ACHN (cell line): Measurements from ENCODE around the gene CHST2.
"Not testable (repeated sequence)": the region's sequence is repeated elsewhere in the genome, so short reads cannot be mapped to it uniquely, and the experiment has no call there.

Experiments used
- DNase-seq: peaks from one replicate; pipeline ENCODE4 v3.0.0-alpha.2; 2015
- in situ Hi-C: cut with HindIII; loops from 2 replicates; pipeline ENCODE4 v1.10.0; 2017; ENCODE audit warnings: low sequenced_read_pairs, low pct_ligation_motif_present, low pct_unique_long_range_greater_than_20kb

Gene CHST2, protein sequence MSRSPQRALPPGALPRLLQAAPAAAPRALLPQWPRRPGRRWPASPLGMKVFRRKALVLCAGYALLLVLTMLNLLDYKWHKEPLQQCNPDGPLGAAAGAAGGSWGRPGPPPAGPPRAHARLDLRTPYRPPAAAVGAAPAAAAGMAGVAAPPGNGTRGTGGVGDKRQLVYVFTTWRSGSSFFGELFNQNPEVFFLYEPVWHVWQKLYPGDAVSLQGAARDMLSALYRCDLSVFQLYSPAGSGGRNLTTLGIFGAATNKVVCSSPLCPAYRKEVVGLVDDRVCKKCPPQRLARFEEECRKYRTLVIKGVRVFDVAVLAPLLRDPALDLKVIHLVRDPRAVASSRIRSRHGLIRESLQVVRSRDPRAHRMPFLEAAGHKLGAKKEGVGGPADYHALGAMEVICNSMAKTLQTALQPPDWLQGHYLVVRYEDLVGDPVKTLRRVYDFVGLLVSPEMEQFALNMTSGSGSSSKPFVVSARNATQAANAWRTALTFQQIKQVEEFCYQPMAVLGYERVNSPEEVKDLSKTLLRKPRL

DNA sequence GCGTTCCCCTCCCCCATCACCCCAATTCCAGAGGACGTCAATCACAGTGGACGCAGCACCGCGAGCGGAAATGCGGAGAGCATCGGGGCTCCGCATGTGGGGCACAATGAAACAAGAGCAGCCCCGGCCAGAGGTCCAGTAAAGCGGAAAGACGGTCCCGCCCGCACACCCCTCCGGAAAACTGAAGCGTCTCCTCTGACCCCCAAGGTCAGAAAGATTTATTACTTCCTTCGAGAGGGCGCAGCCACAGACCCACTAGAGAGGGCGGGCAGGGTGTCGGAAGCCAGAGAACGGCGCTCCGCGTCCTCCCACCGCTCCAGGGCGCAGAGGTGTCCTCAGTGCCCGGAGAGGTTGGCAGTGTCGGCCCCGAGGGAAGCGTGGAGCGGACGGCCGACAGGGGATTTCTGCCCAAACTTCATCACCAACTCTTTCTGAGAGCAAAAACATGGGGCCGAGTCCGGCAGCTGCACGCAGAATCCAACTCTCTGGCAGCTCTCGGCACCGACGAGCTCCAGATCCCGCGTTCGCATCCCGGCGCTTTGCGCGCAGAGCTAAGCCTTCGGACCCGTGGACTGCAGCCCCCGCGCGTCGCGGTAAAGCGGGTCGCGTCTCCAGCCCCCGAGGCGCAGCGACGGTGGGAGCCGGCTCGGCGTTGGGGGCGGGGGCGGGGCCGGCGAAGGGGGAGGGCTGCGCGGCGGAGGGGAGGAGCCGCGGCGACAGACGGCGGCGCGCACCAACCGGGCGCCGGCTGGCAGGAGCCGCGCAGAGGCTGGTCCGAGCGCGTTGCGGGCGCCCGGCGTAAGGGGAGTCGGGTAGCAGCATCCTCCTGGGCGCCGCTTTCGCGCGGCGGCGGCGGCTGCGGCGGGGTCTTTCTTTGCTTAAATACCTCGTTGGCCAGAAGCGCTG is at the start of gene CHST2:
CHST2 (plus strand) TSS at position 763 of the 906 bp plus-strand sequence. CDS start 1,046 bp downstream, outside the sequence.
- in situ Hi-C loops, result no loop called here
- DNase-seq, result peak; percentile 57

DNA sequence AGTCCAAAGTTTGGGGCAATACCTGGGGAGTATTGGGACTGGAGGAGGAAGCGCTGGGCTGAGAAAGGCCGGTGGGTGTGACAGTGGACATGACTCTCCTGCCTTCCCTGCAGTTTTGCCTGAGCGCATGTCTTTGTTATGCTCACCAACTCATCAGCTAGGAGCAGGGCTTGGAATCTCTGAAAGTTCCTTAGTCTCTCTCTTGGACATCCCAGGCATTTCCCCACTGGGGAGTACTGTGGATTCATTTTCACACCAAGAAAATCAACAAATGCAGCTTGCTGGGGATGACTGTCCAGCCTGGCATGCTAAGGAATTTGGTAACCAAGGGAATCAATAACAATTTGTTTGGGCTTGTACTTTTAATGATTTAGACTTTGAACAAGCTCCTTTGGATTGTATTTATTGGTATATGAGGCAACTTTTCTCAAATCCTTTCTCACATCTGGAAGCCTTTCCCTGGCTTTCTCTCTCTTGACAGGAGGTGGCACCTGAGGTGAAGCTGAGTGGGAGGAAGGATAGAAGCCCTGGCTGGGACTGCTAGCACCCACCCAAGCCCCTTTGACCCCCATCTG is 48.5 kb upstream of the CHST2 start:
- no peak for DNase-seq
- in situ Hi-C loops, result no loop called here

DNA sequence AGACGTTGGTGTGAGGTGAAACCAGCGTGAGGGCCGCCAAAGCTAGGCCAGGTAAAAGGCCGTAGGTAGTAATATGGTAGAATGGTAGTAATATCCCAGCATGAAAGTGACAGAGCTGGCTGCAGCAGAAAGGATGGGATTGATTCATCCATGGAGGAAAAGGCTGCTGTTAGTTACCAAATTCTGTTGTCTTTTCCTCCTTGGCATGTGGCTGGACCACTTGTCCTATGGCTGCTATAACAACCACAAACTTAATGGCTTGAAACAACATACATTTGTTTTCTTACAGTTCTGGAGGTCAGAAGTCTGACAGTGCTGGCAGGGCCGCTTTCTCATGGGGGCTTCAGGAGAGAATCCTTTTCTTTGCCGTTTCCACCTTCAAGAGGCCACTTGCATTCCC is 47.8 kb upstream of the CHST2 start:
- no peak for DNase-seq
- in situ Hi-C loops, result no loop called here

DNA sequence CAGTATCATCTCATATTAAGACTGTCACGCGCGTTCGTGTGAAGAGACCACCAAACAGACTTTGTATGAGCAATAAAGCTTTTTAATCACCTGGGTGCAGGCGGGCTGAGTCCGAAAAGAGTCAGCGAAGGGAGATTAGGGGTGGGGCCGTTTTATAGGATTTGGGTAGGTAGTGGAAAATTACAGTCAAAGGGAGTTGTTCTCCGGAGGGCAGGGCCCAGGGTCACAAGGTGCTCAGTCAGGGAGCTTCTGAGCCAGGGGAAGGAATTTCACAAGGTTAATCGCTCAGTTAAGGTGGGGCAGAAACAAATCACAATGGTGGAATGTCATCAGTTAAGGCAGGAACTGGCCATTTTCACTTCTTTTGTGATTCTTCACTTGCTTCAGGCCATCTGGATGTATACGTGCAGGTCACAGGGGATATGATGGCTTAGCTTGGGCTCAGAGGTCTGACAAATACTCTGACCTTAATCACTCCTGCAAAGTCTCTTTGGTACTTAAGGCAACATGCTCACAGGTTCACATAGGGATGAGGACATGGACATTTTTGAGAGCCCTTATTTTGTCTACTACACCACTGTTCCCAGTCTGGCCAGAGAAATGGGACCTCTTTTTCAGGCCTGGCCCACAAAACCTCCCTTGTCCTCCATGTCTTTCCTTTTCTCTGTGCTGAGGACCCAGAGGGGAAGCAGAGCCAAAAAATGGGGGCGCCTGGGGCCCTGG is 47.1 kb upstream of the CHST2 start:
- in situ Hi-C loops, DNase-seq: not testable (repeated sequence)

DNA sequence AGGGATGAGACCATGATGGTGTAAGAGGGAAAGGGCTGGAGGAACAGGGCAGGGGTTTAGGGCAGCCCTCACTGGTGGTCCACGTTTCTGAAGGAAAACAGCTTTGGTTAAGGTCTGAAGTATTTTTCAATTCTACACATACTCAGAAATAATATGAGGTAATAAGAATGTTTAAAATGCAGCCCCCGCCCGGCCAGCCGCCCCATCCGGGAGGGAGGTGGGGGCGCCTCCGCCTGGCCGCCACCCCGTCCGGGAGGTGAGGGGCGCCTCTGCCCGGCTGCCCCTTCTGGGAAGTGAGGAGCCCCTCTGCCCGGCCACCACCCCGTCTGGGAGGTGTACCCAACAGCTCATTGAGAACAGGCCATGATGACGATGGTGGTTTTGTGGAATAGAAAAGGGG is 46.0 kb upstream of the CHST2 start:
- in situ Hi-C loops, DNase-seq: not testable (repeated sequence)

DNA sequence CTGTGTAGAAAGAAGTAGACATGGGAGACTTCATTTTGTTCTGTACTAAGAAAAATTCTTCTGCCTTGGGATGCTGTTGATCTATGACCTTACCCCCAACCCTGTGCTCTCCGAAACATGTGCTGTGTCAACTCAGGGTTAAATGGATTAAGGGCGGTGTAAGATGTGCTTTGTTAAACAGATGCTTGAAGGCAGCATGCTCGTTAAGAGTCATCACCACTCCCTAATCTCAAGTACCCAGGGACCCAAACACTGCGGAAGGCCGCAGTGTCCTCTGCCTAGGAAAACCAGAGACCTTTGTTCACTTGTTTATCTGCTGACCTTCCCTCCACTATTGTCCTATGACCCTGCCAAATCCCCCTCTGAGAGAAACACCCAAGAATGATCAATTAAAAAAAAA is 45.6 kb upstream of the CHST2 start:
- in situ Hi-C loops, DNase-seq: not testable (repeated sequence)

DNA sequence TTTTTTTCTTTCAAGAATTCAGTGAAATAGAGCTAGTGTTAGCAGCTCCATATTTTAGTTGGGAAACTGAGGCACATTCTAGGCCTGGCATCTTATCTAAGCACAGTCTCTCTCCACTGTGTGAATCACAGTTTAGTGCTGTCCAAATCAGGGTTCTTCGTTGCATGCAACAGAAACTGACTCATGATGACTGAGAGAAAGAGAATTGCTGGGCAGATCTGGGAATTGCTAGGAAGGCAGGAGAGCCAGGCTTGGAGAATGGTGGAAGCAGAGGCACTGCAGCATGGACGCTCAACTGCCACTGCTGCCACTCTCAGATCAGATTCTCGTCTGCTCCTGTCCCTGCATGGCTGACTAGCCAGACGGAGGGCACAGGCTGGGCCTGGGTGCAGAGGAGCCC is 40.7 kb upstream of the CHST2 start:
- peak; percentile 8 for DNase-seq
- in situ Hi-C loops, result no loop called here

DNA sequence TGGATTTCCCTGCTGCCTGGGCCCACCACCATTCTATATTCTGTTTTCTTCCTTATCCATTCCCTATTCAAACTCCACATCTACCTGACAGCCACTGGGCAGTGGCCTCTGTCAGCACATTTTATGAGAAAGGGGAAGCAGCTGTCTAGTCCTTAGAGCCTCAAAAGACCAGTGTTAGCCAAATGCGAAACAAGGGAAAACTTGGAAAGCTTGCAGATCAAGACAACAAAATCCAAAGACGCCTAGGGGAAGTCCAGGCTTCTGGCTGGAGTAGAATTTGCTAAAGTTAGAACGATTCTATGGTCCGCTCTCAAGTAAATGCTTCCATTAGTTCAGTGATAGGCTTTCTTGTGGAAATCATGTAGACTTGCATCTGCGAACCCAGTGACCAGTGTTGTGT is 39.4 kb upstream of the CHST2 start:
- in situ Hi-C loops, result no loop called here
- no peak for DNase-seq

DNA sequence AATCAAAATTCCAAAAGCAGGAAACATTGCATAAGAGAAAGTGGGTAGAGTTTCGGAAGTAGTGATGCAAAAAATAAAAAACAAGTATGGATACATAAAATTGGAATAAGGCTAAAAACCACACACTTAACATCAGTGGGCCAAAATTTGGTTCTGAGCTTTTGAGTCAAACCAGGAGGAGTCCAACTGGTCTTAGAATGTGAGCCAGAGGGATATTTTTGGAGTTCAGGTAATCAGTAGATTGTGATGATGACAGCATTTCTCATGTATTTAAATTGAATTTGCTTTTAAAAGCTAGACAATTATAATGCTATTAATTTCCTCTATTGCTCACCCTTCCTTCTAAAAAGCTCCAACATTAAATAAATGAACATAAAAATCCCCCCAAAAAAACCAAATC is 38.2 kb upstream of the CHST2 start:
- DNase-seq, result no peak
- in situ Hi-C loops, result no loop called here

DNA sequence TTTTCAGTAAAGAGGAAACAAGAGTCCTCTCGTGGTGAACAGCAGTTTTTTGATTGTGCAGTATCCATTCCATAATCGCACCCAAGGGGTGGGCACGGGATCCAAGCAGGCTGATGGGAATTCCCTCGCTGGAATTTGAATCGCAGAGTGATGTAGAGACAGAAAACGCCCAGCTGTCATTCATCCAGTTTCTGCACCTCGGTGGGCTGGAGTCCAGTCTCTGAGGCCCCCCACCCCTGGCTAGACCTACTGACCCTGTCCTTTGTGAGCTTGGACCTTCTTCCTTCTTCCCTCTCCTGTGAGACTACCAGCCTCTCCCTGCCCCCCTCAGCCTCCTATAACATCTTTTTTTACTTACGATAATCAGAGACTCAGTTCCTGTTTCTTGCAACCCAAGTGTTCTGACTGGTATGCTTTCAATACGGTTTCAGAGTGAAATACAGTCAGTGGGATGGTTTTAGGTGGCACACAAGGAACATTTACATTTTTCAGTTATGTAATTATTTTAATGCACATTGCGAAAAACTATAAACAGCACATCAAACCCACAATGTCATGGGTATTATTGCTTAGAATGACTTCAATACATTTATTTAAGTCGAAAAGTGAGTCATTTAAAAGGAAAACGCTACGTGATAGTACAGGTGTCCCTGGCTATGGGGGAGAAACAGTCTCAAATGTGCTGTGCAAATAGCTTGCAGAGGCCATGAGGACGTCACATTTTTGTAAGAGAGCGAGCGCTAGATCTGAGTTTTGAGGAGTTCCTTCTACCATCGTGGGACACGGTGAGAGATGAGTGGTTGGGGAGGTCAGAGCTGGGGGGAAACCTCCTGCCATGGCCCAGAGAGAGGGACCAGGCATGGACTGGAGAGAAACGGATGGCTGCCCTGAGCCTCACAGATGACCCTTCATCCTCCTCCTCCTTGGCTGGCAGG is 37.5 kb upstream of the CHST2 start:
- DNase-seq, result no peak
- in situ Hi-C loops, result no loop called here

DNA sequence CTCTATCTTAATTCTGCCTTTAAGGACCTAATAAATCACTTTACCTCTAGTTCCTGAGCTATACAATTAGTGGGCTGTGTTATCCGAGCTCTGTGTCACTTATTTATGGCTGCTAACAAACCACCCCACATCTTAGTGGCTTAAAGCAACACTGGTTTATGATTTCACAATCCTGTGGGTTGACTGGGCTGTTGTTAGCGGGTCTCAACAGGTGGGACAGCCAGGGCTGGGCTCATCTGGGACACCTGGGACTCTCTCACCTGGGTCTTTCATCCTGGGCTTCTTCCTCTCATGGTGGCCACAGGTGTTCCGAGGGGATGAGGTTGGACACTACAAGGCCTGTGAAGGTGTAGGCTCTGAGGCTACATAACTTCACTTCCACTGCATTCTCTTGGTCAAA is 35.8 kb upstream of the CHST2 start:
- in situ Hi-C loops, result no loop called here
- DNase-seq, result no peak

DNA sequence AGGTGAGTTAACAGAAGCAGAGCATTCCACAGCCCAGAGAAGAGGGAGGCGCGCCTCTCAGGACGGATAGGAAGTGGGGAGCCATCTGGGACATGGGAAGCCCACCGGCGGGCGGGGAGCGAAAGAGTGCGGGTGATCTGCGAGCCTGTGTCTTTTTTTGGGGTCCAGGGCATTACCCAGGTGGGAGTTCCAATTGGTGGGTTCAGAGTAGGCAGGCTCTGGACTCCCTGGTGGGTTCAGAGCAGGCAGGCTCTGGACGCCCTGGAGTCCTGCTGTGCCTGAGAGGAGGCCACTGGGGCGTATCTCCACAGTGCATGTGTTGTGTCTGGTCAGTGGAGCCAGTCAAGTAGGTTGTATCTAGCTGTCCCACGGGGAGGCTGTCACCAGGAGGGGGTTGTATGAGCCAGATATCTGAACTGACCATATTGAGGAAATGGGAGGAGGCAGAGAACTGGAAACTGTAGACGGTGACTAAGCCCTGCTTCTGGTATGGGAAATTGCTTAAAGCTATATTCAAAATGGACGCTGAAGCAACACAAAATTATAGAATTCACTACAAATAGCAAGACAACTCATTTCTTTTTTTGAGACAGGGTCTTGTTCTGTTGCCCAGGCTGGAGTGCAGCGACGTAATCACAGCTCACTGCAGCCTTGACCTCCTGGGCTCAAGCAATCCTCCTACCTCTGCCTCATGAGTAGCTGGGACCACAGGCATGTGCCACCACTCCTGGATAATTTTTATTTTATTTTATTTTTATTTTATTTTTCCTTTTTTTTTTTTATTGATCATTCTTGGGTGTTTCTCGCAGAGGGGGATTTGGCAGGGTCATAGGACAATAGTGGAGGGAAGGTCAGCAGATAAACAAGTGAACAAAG is 34.5 kb upstream of the CHST2 start:
- in situ Hi-C loops, result no loop called here
- DNase-seq, result peak; percentile 40

DNA sequence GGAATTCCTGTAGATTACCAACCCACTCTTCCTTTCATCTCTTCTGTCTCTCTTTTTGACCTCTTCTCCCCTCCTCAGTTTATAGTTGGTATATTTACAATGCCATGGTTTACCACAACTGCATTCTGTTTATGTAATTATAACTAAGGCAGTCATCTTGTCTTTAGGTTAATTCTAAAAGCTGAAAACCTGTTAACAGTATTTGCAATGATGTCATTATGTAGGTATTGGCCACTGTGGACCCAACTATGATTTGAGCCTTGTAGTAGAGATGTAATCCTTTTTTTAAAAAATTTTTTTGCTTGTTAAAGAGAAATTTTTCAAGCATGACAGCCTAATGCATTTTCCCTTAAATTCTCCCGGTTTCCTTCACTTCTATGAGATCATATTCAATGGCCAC is 30.7 kb upstream of the CHST2 start:
- in situ Hi-C loops, result no loop called here

DNA sequence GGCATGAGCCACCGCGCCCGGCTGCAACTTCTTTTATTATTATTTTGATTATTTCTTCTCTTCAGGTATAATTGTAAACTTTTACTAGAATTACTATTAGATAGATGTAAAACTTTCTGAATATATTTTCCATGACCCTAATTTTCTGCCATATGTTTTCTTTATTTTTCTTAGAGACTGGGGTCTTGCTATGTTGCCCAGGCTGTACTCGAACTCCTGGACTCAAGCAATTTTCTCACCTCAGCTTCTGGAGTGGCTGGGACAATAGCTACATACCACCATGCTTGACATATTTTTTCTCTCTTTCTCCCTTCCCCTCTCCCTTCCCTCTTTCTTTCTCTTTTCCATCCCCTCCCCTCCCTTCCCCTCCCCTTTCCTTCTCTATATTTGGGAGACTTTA is 29.6 kb upstream of the CHST2 start:
- in situ Hi-C loops, result no loop called here
- DNase-seq, result no peak

More for the DNA sequence above, 30.7 kb upstream of the CHST2 start:
- no peak for DNase-seq

DNA sequence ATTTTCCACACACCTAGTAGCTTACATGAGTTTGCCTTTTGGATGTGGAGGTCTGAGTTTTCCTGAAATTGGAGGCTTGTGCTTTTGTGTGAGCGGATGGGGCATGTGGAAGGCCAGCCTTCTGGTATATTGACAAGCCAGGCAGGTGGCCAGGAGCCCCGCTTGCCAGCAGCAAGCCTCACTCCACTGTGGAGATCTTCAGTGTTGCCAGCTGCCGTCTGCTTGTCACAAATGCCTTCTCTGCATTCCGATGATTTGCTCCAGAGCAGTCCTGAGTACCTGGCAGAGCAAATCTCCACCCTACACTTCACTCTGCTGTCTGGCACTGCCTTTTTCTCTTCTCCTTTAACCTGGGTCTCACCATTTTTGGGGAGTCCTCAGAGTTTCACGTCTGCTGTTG is 29.1 kb upstream of the CHST2 start:
- DNase-seq, result no peak
- in situ Hi-C loops, result no loop called here

DNA sequence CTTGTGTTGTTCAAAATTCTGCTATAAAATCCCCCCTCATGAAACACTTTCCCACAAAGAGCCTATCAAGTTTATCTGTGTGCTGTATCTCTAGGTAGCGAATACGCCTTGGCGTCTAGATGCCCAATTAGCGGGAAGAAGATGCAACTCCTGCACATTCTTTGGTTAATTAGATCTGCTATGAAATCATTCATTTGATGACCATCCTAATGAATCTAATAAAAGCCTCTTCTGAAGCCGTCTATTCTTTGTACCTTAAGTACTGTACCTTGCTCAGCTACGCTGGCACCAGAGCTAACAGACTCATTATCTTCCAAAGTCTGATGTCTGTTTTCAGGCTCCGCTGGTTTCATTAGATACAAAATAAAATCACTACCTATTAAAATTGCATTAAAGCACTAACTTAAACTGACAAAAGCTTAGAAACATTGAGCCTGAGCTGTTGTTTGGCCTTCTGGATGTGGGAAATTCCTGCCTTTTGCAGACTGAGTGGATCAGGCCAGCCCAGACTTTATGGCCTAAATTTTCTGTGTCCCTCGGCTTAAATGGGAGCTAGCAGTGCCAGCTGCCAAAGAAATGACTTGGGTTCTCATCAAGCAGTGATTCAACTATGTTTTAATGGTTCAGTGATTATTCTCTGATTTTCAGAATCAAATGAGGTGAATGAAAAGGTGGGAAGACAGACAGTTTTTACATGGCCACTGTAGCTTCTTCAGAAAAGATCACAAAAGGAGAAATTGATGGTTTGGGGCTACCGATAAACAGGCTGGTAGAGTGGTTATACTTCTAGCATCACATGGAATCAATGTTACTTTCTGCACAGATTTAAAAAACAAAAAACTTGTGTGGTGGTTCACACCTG is 28.4 kb upstream of the CHST2 start:
- in situ Hi-C loops, result no loop called here
- DNase-seq, result no peak
